ENCODE results near the gene TTLL9.
A peak's percentile ranks its signal among the peaks of the same experiment; 100 is the strongest.

TTLL9 gene

DNA sequence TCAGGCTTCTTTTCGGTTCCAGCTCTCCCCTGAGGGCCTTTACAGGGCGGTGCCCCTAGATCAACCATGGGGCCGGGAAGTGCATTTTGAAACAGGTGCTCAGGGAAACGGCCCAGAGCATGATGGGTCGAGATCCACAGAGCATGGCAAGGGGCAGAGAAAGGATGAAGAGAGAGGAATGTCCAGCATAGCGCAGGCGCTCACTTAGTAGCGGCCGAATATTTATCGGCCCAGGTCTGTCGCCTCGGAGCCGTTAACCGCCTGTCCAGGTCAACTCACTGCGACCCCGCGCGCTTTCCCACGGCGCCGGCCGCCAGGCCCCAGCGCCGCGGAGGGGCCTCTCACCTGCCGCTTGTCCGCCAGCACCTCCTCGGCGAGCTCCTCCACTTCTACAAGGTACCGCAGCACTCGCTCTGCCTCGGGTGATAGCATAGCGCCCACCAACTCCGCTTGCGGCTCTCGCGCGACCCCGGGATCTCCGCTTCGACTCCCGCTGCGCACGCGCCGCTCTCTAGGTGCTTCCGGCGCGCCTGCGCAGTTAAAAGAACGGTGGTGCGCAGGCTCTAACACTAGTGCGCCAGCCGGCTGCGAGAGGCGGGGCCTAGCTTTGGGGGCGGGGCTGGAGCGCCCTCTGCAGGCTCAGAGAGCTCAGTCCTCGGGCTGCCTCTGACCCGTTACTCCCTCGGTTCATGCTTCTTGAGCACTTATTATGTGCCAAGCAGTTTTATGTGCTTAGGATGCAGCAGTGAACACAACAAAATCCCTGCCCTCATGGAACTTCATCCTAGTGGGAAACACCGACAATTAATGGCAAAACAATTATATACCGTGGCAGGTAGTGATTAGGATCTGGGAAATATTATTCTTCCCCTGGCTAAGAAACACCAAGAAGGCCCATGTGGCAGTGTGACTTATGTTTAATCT is 81.4 kb downstream of the TTLL9 start, which contains the start of gene PDRG1:
TSS of gene PDRG1 (minus strand) at position 517 of the 924 bp plus-strand sequence. CDS start at position 432, 85 bp downstream.
- DNase-seq: peak; percentile 95

DNA sequence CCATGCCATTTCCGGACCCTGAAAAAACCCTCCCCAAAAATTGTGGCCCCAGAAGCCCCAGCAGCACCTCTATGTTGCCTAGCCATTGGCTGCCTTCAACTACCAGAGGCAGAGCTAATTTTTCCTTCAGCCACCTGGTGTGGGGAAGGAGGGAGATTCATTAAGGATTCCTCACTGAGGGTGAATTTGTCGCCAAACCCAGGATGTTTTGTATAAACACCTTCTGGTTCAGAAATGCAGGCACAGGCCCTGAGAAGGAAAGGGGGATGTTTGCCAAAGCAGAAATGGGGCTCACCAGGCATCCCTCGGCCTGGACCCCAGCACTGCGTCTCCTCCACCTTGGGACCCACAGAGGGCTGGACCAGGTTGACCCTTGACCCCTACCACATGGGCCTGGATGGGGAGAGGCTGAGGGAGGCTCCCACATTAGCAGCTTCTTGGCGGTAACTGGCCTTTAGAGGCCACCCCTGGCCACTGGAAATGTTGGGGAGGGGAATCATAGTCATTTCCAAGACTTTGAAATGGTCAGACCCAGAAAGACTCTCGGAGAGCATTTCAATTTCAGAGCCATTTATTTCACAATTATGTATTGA is 83.2 kb downstream of the TTLL9 start:
- no peak for DNase-seq

DNA sequence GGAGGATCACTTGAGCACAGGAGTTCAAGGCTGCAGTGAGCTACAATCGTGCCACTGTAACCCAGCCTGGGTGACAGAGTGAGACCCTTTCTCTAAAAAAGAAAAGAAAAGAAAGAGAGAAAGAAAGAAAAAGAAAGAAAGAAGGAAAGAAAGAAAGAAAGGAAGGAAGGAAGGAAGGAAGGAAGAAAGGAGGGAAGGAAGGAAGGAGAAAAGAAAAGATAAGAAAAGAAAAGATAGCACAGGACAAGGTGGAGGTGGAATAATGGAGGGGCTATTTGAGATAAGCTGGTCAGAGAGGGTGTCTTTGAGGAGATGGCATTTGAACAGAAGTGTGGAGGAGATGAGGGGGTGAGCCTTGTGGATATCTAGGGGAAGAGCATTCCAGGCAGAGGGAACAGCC is 84.1 kb downstream of the TTLL9 start:
- no peak for DNase-seq

DNA sequence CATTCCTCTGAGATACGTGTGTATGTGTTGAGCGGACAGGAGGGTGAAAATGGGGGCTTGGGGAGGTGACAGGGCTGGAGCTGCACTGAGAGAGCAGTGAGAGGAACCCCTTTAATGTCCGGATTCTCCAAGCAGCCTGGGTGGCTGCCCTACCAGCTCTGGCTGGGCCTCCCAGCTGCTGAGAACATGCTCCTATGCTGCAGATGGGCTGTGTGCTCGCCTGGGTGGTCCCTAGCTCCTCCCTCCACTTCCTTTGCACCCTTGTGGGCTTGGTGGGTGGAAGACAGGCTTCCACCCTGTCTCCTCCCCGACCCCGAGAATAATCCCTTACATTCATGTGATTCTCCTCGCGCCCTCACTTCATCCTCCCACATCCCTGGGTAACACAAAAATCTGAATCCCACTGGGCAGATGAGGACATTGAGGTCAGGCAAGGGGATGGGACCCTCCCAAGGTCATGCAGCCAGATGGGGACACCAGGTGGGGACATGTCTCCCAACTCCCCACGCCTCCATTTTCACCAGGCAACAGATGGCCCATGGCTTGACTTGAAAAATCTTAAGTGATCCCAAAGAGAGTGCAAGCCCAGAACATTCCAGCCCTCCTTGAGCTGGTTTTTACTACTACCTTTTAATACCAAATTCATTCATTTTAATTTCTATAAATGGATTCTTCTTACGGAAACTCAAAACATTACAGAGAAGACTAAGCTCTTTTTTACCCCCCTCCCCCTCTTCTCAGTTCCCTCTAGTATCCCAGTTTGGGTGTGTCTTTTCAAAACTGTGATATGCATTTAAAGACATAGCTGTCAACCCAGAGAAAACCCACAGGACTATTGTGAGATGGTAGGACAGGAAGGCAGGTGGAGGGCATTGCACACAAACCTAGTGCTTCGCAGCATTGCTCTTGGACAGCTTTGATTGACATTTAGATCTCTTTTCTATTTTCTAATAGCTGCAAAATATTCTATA is 86.4 kb downstream of the TTLL9 start:
- DNase-seq: no peak

DNA sequence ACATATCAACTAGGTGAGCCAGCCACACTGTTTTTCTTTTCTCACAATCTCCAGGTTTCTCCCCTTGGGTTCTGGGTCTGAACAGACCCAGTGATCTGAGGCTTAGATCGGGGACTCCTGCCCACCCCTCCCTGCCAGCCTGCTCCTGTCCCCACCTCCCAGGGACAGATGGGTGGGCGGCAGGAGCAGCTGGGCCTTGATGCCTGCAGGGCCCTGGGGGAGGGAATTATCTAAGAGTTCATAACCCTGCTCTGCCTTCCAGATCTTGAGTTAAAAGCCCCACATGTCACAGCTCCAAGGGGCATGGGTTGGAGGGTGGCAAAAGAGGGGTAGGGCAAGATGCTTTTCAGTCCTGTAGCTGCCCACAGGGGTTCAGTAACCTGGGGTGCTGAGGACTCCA is 92.3 kb downstream of the TTLL9 start:
- DNase-seq: no peak

DNA sequence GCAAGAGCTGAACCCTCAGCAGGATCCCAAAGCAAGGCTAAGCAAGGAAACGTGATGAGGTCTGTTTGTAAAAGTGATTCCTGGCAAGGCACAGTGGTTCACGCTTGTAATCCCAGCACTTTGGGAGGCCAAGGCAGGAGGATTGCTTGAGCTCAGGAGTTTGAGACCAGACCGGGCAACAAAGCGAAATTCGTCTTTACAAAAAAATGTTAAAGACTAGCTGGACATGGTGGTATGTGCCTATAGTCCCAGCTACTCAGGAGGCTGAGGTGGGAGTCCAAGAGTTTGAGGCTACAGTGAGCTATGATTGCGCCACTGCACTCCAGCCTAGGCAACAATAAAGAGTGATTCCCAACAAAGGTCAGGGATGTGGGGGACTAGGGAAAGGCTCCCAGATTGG is 93.5 kb downstream of the TTLL9 start:
- DNase-seq: no peak

DNA sequence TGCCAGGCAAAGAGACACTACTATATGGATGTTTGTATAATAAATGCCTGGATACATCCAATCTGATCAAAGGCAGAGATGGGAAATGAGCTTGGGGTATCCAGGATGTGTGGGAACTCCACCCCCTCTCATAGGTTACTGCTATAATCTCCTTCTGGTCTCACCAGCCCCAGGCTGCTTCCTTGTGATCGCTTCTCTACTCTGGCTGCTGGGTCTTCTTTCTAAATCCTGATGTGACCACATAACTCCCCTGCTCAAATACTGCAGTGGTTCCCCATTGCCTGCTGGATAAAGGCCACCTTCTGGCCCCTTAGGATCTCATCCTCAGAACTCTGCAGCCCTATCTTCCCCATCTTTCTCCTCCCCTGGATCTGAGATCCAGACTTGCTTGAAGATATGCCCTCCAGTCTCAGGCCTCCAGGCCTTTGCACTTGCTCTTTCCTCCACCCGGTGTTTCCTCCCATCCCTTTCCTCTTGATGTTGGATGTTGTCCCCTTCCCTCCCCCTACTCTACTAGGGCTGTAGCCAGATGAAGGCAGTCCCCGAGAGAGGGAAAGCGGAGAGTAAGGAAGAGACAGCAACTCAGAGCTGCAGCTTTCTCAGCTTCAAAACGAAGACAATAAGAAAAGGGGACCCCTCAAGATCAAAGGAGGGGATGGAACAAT is 96.7 kb downstream of the TTLL9 start:
- no peak for DNase-seq

DNA sequence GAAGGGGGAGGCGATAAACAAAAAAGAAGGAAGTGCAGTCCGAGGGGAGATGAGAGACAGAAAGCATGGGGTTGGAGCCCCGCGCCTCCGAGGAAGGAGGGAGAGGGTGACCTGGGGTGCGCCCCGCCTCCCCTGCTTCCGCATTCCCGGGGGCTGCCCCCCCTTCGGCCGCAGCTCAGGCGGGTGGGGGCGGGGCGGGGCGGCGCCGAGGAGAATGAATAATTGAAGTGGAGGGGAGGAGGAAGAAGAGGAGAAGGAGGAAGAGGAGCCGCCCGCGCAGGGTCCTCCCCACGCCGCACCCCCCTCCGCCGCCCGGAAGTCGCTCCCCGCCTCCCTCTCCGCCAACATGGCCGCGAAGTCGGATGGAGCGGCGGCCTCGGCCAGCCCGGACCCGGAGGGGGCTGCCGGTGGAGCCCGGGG is 97.4 kb downstream of the TTLL9 start, which contains the start of gene XKR7:
TSS of gene XKR7 (plus strand) at position 322 of the 420 bp plus-strand sequence. CDS start at position 347, 25 bp downstream.
- peak; percentile 30 for DNase-seq

DNA sequence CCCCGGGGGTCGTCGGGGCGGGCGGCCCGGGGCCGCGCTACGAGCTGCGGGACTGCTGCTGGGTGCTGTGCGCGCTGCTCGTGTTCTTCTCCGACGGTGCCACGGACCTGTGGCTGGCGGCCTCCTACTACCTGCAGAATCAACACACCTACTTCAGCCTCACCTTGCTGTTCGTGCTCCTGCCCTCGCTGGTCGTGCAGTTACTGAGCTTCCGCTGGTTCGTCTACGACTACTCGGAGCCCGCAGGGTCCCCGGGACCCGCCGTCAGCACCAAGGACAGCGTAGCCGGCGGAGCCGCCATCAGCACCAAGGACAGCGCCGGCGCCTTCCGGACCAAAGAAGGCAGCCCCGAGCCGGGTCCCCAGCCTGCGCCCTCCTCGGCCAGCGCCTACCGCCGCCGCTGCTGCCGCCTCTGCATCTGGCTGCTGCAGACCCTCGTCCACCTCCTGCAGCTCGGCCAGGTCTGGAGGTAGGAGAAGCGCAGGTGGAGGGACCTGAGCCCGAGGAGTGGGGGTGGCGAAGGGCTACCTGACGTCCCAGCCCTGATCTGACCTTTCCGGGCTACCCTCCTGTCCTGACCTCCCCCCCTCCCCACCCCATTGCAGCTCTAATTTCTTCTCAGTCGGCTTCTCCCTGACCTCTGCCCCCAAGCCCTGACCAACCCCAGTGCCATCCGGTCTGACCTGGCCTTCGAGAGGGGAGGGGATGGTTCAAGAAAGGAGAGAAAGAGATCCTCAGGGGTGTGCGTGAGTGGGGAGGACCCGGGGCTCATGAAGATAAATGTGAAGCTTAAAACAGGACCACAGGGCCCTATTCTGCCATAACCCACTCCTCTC is 98.1 kb downstream of the TTLL9 start:
- DNase-seq: no peak

DNA sequence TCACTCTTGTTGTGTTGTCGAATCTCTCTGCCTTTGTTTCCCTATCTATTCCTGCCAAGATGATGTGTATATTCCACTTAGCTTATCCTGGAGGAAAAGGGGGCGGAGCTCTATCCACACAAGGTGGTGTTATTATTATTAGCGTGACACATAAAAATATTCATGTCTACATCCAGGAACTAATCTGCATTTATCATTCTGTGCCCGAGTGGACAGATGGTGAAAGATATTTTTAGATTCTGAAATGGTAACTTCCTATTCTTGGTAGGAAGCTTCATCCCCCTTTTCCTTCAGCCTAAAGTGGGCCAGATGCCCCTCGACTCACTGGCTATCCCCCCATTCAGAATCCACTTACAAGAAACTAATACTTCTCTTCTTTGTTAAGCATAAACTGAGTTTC is 99.6 kb downstream of the TTLL9 start:
- no peak for DNase-seq

DNA sequence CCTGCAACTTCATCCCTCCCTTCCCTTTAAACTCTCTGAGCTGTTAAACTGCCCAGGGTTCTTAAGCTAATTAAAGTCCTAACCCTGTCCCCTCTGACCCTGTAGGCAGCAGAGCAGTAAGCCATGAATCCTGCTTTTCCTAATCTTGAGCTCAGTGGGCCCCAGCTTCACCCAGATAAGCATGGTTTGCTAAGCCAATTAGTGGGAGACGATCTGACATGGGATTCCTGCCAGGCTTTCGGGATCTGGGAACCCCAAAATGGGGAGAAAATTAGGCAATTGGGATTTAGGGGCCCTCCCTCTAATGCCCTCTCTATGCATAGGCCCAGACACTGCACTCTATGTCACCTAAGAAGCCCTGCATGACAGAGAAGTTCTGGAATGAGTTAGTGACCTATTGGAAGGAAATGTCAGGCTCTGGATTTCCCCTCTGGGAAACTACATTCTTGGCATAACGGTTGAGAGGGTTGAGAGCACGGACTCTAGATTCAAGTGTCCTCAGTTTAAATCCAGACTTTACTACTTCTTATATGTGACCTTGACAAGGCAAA is 102.1 kb downstream of the TTLL9 start:
- DNase-seq: no peak

DNA sequence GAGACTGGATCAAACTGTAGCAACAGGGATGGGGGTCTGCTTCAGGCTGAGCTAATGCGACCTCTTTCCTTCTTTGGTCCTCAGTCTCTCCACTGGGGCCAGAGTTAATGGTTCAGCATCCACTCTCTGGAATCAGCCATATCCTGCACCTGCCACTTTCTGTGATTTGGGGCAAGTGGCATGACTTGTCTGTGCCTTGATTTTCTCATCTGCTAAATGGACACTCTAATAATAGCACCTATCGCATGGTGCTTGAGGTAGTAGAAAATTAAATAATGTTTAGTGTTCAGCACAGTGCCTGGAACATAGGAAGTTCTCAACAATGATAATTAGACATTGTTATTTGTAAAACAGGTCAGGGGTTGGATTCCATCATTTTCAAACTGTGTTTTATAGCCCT is 103.9 kb downstream of the TTLL9 start:
- no peak for DNase-seq

DNA sequence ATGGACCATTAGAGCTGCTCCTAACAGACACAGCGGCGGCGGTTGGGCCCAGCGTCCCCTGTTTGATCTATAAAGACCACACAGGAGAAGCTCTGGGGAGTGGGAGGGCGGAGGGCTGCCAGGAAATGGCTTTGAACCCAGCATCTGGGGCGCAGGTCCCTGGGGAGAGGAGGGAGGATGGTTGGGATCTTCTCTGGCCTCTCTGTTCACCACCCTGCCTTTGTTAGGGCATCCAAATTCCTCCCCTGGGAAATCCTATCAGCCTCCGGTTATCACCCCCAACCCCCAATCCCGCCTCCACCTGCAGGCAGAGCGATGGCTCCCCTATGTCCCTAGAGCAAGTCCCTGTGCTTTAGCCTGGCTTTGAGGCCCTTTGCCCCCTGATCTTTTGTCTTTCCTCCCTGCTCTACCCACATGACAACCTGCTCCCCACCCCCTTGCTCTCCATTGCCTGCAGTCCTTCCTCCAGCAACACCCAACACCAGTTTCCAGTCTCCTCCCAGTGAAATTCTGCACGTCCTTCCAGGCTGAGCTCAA is 104.6 kb downstream of the TTLL9 start:
- DNase-seq: no peak

DNA sequence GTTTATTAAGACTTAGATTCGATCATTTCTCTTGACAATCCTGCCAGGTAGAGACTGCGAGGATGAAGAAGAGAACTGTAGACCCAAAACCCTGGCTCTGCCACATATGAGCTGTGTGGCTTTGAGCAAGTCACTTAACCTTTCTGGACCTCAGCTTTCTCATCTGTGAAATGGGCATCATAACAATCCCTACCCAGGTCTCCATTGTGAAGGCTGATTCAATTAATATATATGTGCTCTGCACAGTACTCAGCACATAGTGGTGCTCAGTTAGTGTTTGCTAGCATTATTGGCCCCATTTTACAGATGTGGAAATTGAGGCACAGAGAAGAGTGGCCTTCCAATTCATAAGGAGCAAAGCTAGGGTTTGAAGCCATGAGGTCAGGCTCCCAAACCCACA is 105.4 kb downstream of the TTLL9 start:
- no peak for DNase-seq

DNA sequence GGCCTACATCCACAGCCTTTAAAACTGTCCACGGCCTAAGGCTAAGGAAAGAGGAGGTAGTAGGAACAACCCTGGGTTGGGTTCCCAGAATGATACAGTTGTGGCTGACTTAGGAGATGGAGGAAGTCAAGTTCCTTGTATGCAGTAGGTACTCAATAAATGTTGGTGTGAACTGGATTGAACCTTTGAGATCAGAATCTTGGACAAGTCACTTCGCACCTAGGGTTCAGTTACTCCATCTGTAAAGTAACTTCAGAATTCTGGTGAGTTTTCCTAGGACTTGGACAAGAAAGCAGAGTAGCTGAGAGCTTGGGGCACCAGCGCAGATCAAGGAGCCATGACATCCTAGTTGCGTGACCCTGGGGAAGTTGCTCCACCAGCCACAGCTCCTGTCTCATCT is 106.6 kb downstream of the TTLL9 start:
- DNase-seq: no peak

DNA sequence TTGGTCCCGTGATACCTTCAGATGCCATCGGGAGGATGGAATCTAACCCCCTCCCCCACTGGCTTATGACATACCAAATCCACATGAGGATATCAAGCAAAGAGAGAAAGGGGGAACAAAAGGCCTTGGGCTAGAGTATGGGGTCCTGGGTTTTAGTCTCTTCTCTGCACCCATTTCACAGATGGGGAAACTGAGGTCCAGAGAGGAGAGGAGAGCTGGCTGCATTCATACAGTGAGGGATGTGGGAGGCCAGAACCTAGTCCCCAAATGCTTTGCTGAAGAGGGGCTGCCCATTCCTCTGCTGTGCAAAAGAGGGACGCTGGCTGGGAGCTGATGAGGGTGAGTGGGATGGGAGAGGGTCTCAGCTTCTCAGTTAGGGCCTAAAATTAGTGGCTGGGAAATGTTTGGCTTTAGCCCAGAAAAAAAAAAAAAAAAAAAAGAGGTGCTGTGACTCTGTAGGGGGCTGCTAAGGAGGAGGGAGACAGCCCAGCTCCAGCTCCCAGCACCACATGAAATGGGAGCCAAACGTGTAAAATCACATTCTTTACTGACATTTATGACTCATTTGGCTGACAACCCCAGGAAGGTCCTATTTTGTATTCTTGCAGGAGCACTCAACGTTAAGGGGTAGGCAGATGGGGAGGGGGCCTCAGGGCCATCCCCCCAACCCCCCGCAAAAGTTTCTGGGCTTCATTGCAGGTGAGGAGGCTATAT is 109.4 kb downstream of the TTLL9 start:
- DNase-seq: no peak

DNA sequence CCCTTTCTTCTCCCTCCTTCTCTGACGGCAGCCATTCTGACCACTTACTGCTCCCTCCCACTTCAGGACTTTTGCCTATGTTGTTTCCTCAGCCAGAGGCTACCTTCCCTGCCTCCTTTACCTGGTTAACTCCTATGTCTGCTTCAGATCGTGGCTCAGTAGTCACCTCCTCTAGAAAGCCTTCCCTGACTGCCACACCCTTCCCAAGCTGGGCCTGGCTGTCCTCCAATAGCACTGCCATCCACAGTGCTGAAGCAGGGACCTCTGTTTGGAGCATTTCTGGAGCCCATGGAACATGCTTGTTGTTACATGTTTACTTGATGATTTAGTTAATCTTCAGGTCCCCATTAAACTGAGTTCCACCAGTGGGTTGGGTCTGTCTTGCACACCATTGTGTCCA is 111.3 kb downstream of the TTLL9 start:
- no peak for DNase-seq

DNA sequence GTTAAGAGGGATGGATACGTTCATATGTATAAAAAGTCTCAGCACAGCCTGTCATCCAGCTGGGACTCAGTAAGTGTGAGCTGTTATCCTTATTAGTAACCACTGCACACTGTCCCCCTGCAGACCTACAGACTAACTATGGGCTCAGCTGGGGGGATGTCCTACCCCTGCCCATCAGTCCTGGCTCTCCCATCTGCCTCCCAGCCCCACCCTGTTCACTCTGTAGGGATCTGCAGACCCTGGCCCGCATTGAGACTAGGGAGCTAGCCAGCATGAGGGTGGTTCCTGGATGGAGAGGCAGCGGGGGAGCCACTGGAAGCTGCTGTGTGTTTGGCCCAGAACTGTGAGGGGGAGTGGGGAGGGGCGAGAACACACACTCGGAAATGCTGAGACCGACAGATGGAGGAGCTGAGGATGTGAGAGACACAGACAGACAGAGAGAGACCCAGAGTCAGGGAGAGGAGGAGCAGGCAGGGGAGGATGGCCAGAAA is 114.6 kb downstream of the TTLL9 start:
- no peak for DNase-seq

DNA sequence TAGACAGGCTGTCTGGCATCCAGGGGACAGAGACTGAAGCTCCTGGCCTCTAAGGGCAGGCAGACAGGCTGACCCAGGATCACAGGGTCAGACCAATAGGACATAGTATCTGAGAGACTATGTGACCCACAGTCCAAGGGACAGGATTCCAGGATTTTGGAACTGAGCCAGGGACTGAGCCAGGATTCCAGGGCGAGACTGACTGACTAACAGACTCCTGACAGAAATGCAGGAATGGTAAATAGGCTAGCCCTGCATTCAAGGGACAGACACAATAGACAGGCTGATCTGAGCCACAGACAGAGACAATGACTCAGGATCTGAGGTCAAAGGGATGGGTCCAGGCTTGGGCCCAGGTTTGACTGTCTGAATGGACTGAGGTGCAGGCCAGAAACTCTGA is 117.3 kb downstream of the TTLL9 start:
- DNase-seq: no peak

DNA sequence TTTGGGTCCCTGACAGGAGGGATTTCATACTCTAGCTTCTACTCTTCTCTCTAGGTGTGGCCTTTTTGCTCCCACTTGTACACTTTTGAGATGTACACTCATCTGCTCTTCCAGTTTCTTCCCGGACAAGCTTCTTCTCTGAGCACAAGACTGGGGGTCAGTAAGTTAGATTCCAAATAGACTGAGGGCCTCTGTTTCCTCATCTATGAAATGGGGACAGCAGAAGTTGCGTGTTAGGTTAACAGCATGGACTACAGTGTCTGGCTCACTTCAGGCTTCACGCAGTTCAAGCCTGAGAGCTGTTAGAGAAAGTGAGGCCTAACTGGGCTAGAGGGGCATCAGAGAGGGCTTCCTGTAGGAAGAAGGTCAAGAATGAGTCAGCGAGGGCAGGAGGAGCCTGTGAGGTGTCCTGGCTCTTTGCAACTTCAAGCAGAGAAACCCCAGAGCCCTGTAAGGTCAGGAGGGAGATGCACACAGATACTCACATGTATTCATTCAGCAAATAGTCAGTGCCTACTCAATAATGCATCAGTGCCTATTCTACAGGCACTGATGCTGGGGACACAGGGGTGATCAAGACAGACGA is 118.1 kb downstream of the TTLL9 start:
- no peak for DNase-seq

Data from COR-L47 (cell line).